8988T (cell line): ENCODE measurements around the gene DPM2.

Experiments
- DNase-seq: peaks from one replicate; pipeline ENCODE4 v3.0.0; 2011

DPM2 gene

DNA sequence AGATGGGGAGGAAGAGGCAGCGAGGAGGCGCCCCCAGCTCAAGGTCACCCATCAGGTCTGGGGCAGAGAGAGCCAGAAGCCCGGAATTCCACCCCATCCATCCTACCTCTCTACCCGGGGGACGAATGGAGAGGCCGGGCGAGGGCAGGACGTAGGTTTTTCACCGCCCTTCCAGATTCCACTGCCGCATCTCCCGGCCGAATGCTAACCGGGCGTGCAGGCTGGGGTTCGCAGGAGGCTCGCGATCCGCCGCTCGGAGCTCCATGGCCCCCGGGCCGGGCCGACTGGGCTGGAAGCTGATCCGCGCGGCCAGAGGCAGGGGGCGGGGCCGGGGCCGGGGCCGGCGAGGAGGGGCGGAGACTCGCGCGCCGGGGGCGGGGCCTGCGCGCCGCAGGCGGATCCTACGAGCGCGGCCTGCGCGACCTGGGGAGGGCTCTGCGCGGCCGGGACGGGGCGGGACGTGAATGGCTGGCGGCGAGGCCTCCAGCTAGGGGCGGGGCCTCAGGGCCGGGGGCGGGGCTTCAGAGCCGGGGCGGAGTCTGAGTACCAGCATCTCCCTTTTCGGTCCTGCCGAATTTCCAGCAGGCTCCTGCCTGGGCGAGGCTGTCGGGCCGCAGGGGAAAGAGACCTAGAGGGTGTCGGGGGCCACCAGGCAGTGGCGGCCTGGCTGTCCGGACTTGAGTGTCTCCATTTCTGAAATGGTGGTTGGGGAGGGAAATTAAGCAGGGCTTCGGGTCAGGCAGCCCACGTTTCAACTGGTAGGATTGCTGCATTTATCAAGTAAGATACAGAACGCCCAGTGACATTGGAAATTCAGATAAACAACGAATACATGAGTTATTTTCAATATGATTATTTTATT, 20.7 kb downstream of the DPM2 start, which contains the start of gene ST6GALNAC4:
ST6GALNAC4 (minus strand) TSS at position 322 of the 862 bp plus-strand sequence. CDS start 622 bp downstream, outside the sequence.
- peak; percentile 94 for DNase-seq

DNA sequence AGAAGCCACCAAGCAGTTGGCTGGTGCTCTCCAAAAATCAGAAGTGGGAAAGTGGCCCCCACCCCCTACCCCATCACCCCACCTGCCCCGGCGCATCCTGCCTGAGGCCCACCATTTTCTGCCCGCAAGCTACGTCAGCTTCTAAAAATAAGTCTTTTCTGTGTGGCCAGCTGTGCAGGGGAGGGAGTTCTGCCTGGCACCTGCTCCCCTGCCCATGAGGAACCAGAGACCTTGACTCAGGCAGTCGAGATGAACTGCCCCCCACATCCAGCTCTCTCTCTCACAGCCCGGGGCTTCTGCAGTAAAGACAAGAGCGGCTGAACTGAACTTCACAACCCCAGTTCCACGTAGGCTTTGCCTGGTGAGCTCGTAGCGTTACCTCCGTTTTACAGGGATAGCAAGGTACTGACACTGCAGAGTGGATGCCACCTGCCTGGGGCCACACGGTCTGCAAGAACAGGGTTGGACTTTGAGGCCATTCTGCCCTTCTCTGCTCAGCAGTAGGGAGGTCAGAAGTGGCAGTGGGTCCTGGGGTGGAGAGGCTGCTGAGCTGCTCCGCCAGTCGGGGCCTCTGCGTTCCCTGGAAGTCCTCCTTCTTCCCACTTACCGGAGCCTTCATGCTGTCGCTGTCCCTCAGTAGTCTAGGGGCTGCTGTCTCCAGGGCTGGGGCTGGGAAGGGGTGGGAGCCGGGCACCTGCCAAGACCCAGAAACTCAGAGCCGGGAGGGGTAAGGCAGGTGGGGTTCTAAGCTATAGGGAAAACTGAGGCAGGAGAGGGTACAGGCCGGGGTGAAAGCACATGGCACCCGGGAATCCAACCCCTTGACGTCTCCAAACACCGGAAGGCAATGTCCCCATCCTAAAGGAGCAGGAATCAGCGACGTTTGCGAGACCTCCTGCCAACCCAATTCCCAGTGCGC, 21.6 kb downstream of the DPM2 start:
- DNase-seq: no peak

DNA sequence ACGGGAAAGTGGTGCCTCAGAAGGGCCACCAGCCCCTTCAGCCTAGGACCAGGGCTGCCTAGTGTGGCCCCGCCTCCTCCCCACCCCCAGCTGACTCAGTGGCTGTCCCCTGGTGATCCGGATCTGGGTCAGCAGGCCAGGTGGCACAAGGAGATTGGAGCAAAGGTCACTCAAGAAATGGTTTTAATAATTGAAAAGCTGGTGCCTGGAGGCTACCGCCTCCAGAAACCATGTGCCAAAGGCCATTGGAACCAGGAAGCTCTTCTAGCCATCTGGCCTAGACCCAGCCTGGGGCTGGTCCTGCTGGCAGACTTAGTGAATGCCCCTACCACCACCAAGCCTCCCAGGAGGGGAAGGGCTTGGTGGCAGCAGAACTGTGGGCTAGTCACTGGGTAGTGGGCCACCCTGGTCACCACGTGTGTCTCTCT, 22.3 kb downstream of the DPM2 start:
- DNase-seq: no peak

DNA sequence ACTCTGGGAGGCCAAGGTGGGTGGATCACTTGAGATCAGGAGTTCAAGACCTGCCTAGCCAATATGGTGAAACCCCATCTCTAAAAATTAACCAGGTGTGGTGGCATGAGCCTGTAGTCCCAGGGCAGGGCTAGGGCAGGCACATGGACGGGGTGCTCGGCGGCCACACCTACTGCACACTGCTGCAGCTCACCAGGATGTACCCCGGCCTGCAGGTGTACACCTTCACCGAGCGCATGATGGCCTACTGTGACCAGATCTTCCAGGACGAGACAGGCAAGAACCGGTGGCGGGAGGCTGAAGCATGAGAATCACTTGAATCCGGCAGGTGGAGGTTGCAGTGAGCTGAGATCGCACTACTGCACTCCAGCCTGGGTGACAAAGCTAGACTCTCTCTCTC, 24.0 kb downstream of the DPM2 start:
- DNase-seq: no peak

DNA sequence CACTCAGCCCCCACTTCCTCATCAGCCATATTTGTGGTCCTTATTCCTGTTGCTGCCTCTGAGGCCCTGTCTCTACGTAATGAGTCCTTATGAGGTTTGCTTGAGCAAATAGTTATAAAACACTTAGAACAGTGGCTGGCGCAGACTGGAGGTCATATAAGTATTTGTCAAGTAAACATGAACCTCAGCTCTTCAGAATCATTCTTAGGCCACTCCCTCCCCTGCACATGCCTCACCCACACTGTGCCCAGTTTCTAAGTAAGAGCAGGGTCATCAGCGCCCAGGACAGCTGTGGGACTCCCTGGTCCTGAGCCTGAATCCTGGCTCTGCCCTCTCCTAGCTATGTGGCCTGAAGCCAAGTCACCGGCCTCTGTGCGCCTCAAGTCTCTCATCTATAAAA, 24.8 kb downstream of the DPM2 start:
- DNase-seq: no peak

DNA sequence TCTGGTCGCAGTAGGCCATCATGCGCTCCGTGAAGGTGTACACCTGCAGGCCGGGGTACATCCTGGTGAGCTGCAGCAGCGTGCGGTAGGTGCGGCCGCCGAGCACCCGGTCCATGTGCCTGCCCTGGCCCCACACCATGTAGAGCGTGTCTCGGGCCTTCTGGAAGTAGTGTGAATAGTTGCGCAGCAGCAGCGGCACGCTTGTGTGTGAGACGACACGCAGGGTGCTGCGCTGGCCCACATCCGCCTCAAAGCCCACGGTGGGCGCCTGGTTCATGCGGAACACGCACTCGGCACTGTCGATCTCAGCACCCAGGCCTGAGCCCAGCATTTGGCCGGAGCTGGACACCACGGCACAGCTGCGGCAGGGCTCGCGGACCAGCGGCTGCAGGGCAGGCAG, 25.4 kb downstream of the DPM2 start:
- DNase-seq: no peak

DNA sequence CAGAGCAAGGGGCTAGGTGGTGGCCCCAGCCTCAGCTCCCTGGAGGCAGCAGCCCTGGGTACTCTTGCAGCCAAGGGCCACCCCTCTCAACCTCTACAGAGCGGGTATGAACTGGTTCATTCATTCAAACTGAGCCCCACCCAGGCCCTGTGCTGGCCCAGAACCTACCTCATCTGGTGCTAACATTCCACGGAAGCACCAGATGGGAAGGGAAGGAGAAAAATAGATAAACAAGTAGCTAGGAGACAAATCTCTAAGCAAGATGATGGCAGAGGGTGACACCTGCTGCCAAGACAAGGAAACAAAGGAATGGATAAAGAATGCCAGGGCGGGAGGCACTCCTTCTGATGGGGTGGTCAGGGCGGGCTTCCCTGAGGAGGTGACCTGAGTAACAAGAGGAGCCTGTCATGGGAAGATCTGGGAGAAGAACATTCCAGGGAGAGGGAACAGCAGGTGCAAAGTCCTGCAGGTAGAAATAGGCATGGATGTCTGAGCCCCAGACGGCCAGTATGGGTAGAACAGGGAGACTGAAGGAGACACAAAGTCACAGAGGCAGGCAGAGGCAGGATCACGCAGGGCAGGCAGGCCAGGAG, 26.9 kb downstream of the DPM2 start:
- no peak for DNase-seq

DNA sequence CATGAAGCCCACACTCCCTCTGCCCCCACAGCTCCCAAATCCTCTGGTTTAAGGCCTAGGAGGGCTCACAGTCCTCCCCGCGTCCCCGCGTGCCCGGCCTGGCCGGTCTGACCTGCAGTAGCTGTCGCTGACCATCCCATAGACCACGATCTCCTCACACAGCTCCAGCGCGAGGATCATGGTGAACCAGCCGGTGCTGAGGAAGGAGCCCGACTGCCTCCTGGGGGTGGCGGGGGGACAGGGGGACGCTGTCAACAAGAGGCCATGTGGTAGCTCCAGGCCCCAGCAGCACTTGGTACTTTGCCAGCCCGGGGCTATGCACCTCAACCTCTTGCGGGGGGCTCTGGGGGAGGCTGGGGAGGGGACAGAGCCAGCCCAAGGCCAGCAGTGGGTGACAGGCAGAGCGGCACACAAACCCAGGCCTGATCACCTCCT, 27.8 kb downstream of the DPM2 start:
- DNase-seq: no peak

DNA sequence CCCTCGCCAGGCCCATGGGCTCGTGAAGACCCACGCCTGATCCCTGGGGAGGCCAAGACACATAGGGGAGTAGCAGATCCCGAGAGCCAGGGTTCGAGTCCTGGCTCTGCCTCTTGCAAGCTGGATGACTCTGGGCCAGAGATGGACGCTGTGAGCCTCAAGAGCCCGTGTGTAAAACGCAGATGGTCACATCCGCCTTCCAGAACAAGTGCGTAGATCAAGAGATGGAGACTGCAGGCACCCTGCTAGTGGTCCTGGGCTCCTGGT, 29.1 kb downstream of the DPM2 start:
- DNase-seq: no peak

DNA sequence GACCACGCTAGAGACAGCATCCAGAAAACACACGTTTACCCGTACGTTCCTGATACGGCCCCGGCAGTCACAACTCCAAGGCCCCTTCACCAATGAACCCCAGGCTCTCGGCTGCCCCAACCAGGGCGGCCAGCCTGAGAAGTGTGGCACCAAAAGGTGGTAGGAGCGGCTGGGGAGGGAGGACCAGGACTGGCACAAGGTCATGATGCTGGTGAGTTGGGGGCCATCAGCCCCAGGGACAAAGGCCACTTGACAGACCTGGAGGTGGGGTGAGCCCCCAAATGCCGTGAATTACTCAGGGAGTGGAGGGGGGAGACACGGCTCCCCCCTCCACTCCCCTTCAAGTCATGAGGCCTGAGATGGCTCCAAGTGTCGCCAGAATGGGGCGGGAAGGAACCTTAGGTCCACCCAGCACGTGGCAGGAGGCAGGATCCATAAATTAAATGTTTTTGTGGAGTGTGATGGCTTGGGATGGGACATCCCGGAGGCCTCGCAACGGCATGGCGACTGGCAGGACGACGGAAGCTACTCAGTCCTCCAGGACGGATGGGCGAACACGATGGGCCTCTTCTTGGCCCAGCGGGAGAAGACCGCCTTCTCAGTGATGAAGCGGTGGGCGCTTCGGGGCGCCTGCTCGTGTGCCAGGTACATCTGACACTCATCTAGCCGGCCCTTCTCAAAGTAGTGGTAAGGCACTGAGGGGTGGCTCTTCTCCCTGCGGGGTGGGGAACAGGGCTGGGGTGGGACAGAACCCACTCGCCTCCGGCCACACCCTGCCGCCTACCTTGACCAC, 29.6 kb downstream of the DPM2 start:
- no peak for DNase-seq

DNA sequence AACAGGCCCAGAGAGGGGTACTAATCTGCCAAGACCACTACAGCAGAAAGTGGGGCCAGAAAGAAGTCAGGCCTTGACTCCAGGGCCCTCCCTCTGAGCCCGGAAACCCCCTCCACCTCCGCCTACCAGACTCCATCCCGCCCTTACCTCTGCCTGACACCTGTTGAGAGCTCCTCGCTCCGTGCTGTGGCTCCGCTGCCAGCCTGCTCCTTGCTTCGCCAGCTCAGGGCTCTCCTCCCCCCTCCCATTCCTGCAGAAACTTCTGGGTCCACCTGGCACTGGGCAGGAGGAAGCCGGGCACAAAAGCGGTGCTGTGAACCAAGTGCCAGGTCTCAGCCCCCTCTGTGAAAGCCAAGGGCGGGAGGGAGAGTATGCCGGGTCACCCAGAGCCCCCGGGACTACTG, 31.9 kb downstream of the DPM2 start:
- DNase-seq: no peak

DNA sequence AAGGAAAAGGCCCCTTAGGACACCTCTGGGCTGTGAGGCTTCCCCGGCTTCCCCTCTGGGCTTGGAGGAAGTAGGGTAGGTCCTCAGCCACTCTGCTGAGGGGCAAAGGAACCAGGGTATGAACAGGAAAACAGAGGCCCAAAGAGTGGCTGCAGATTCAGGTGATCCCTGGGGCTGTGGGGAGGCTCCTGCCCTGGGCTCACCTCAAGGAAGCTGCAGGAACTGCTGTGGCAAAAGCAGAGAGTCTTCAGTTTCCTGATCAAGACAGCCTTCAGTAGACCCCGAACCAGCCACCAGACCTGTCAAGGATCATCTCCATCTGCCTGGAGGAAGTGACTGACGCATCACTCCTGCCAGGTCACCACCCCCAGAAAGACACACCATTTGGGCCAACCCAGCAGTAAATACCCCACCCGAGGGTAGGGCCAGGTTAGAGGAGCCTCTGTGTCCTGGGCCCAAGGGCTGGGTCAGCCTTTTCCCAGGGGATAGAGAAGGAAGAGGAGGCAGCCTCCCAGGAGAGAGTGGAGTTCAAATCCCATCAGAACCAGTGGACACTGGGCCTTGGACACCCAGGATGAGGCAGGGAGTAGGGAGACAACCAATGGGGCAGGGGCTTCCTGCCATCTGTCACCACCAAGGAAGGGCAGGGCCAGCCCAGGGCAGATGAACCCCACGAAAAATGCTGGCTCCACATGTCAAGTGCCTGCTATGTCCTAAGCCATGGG, 32.5 kb downstream of the DPM2 start:
- no peak for DNase-seq

DNA sequence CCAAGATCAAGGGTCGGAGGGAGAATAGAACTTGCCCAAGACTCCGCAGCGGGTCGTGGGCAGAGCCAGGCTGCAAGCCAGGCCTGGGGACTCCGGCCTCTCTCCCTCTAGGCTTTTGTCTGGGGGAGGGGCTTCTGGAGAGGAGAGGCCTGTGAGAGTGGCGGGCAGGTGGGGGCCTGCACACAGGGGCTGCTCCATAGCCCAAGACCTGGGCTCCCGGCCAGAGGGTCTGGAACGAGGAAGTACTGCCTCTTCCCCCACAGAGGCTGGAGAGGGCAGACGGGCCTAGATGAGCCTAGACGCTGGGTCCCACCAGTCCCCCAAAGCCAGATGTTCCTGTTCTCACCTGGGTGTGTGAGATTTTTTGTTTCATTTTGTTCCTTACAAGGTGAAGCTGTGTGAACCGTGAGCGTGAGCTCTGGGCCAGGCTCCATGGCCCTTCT, 33.1 kb downstream of the DPM2 start:
- DNase-seq: no peak

DNA sequence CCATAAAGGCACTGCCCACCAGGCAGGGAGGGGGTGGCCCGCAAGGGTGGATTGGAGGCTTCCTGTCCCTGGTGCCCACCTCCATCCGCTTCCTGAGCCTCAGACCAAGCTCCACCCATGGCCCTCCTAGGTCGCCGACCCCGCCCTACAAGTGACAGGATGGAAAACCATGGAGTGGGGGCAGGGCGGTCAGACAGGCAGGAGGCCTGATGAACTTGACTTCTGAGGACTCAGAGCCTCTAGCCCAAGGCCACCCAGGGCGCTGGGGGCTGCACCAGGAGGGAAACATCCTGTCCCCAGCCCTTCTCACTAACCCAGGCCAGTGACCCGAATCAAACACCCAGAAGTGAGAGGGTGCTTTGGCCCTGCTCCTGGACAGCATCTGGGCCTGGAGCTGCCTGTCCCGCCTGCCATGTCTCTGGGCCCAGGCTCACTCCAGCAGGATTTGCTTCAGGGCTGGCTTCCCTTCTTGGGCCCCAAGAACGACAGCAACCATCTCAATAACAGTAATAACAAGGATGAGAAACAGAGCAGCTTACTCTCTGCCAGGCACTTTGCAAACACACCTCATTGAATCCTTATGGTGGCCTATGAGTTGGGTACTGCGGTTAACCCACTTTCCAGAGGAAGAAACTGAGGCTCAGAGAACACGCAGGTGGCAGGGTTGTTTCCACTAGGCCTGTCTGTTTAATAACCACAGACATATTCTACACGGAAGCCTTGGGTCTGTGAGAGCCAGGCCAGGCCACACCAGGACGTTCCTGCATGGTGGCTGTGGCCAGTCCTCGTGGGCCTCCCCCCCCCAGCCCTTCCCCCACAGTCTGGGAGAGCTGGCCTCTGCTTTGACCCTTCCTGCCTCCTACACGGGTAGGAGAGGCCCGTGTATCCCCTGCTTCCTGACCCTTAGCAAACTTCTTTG, 33.8 kb downstream of the DPM2 start:
- DNase-seq: no peak

DNA sequence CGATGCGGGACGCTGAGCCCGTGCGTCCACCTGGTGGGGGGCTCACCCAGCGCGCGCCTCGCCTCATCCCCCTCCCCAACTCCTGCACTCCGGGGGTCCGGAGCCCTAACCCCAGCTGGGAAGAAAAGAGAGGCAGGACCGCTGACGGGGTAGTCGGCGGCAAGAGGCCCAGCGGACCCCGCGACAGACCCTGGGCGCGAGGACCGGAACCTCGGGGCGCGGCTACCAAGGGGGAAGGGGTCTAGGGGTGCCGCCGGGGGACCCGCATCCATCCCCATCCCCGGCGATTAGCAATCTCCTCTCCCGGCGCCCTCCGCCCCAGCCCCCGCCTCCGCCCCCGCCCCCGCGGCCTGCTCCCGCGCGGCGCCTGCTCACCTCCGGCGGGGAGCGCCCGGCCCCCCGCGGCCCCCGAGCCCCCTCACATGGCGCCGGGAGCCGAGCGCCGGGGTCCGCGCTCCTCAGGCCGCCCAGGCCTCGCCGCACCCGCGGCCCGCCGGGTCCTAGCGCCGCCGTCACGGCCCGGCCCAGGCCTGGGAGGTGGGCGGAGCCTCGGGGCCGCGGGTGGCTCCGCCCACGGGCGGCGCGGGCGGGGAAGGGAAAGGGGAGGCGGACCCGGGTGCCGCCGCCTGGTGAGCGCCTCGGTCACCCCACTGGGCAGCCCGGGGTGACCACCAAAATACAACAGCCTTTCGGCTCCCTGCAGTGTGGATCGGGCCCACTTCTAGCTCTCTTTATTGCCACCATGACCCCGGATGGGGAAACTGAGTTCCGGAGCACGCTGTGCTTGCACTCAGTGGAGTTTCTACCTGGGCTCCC, 38.3 kb downstream of the DPM2 start, which contains the start of gene ST6GALNAC6:
ST6GALNAC6 (minus strand) TSS at position 476 of the 816 bp plus-strand sequence. CDS start 1,622 bp downstream, outside the sequence.
- peak; percentile 89 for DNase-seq

DNA sequence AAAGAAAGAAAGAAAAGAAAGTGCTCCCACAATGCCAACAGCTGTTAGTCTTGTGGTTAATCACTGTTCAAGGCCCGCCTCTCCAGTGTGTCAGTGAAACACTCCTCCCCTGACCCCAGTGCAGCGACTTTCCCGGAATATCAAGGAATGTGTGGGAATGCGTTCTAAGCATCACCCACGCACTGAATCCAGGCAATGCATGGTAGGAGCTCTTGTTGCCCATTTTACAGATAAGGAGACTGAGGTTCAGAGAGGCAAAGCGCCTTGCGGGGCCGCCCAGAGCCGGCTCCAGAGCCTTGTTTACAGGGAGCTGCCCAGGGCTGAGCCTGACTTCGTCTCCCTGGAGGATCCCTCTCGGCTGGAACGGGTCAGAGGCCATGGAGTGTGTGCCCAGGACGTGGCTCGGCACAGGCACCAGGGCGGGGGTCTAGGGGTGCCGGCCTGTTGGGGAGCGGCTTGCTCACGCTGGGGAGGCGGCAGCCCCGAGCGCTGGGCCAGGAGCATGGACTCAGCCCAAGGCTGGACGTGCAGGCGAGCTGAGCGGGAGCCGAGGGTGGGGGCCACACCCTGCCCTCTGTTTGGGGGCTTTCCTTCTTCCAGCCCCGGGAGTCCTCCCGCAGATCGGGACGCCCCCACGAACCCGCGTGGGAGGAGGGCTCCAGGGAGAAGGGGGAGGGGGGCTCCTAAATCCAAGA, 39.1 kb downstream of the DPM2 start:
- no peak for DNase-seq

DNA sequence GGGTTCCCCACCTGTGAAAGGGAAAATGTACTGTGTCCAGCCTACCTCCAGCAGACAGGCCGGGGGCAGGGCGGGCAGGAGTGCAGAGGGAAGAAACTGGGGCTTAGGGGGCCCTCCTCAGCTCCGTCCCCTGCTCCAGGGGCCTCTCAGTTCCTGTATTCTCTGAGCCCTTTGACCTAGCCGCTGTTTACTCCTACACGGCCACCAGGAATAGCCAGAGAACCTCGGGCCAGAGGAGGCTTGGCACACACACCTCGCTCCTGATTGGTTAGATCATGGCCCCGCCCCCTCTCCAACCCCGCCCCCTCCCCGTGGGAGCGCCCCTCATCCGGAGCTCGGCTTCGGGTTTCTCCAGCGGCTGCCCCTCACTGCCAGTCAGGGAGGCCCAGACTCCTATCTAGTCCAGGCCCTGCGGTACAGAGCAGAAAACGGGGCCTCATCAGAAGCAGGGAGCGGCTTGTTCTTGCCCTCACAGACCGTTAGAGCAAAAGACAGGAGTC, 40.4 kb downstream of the DPM2 start:
- no peak for DNase-seq

DNA sequence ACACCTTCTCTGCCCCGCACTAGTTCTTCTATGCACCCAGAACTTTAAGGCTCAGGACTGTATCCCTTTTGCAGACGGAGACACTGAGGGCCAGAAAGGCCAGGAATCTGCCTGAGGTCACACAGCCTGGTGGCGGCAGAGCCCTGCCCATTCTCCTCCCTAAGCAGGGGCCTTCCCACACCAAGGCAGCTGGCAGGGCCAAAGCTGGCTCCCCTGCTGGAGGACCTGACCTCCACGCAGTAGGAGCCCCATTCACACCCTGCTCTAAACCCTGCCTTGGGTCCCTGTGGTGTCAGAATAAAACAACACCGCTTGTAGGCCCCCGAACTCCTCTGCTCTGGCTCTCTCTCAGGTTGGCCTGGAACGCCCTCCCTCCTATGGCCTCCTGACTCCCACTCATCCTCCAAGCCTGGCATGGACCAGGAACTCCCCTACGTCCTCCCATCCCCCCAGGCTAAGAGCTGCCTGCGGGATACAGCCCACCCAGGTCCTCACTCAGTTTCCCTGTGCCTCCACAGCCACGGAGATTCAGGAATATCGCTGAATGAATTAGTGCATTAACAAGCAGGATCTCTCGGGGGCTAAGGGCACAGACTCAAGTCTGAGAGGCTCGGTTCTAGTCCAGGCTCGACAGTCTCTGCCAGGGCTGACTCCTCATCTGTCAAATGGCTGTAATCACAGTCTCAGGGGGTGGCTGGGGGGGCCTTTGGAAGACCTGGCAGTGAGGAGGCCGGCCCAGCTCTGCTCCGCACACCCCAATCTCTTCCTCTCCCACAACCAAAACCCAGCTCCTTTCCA, 41.1 kb downstream of the DPM2 start:
- DNase-seq: no peak
